Activated CD8-positive, alpha-beta memory T cell treated with anti-CD3 and anti-CD28 coated beads for 1 hour (primary cell): ENCODE measurements around the gene ACSBG1.

Experiments used
- DNase-seq, 2 donors: peaks; one replicate each; pipeline ENCODE4 v3.0.0-alpha.2; 2020; ENCODE audit warnings: low read depth in 1 of 2; ENCODE audit errors: extremely low read depth in 1 of 2

ACSBG1 gene

DNA sequence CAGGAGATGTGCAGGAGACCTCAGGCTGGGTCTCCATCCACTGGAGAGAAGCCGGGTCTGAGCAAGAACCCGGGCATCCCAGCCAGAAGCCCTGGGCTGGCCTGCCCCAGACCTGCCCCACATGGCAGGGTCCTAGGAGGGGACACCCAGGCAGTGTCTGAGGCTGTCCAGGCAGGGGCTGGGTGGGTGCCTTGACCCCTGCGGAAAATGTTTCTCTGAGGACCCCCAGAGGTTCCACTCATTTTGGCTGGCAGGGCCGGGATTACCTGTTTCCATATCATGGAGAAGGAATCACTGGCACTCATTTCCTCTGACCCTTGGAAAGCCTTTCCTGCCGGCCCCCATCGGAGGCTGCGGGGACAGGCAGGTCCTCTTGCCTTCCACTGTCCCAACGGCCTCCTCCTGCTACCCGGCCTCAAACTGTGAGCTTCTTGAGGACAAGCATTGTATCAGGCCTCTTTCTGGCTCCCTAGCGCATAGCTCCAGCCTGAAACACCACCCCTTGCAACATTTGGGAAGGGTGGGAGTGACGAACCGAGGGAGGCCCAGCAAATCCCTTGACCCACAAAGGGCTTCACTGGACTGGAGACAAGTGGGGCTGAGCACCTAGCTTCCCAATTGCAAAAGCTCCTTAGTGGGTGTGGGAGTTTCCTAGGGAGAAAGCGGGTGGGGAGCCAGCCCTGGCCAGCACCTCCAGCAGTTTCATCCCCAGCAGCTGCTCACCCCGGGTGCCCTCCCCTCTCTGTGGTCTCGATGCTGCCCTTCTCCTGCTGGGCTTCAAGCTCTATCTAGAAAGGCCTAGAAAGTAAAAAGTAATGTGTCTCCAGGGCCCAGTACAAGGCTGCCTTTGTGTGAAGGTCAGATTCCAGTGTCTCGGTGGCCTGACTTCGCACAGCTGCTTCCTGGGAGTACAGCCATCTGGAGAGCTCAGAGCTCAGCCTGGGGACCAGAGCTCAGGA is 29.7 kb downstream of the ACSBG1 start:
- no peak for DNase-seq

GRCh38 chr15:78203346-78204225 is 30.8 kb downstream of the ACSBG1 start:
- DNase-seq = no peak

GRCh38 chr15:78201281-78202190 is 32.8 kb downstream of the ACSBG1 start:
- DNase-seq = no peak

DNA sequence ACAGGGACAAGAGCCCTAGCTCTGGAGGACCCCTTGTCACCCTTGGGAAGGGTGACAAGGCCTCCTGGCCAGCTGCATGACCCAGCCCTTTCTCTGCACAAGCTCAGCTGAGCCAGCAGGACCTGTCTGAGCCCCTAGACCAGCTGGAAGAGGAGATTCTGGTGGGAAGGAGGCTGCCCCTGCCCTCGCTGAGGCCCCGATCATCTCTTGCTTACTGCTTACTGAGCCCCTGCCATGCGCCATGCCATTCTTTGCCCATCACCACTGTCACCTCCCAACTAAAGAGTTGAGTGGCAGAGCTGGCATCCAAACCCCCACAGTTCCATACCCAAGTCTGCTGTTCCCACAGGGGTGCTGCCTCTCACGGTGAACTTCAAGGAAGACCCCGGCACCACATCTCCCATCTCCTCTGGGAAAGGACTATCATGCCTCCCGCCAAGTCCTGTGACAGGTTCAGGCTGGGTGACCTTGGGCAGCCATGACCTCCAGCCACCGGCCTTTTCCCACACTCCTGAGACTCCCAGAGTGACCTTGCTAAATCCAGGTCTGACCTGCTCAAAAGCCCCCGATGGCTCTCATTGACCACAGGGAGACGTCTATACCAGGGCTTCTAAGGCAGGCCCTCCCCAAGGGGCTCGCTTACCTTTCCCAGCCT is 34.0 kb downstream of the ACSBG1 start:
- DNase-seq = no peak

GRCh38 chr15:78197632-78198031 is 36.7 kb downstream of the ACSBG1 start:
- DNase-seq = no peak

GRCh38 chr15:78195735-78196201 is 38.6 kb downstream of the ACSBG1 start:
- peak in 1 of 2 donors; percentile 21 for DNase-seq

DNA sequence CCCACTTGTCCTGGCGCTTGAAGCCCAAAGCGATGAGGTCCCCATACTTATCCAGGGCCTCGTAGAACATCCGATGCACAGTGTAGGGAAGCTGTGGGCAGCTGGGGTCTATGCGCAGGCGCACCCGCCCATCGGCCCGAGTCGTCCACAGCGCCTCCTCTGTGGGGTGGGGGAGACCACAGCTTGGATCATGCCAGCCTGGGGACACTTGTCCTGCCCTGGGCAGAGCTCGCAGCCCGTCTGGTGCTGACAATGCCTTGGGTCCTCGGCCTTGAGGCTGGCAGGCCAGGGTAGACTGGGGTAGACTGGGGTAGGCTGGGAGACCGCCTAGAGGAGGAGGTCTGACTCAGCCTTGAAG is 39.8 kb downstream of the ACSBG1 start:
- DNase-seq = no peak

DNA sequence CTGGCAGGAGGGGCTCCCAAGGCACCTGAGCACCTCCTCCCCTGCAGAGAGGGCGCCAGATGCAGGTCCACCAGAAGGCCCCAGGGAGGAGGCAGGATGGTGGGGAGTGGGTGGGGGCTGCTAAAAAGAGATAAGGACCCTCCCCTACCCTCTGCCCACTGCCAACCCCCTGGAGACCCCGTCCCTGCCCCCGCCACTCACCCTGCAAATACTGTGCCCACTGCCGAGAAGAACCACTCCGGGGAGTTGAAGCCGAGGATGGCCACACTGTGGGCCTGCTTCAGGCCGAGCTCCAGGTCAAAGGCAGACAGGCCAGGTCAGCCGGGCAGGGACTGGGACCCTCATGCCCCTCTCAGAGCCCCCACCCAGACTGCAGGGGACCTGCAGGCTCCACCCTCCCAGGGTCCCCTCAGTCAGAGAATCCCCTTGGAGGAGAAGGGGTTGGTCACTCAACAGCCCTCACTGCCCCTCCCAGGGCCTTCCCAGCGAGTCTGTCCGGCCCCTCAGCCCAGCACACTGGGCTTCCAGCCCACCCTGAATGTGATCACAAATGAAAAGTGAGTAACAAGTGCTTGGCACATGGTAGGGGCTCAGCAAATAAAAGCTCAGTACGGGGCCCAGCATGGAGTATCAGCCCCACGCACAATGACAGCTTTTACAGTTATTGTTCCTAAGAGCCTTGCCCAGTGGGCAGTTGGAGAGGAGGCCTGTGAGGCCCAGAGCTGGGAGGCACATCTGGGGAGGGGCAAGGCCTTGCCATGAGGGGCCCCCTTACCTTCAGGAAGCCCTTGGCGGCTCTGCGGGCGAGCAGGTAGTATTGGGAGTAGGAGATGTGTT is 40.4 kb downstream of the ACSBG1 start:
- no peak for DNase-seq

DNA sequence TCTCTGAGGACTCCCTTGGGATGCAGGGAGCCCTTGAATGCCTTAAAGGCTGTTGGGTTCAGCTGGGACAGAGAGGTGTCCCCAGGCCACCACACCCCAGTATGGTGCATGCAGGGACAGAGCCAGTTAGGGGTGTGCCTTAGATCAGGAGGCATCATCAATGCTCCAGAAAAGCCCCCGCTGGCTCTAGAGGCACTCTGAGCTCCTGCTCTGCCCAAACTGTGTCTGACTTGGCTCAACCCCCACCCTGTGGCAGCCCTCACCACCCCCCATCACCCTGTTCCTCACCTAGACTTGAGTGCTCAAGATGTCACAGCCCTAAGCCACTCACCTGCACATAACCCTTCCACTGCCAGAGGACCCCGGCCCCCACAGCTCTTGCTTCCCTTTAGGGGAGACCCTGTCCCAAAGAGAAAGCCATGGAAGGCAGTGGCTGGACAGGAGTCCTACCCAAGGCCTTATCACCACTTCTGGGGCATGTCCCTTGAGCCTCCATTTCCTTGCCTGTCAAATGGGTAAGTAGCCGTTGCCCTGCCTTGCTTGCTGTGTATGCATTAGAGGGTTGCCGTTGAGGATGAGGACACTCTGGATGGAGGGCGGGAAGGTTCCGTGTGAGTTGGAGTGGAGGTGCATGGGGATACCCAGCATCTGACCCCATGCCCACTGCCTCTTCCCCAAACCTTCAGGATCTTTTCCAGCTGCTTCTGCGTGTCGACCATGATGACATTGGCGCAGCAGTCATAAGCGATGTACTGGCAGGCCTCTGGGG is 41.4 kb downstream of the ACSBG1 start:
- DNase-seq = no peak

DNA sequence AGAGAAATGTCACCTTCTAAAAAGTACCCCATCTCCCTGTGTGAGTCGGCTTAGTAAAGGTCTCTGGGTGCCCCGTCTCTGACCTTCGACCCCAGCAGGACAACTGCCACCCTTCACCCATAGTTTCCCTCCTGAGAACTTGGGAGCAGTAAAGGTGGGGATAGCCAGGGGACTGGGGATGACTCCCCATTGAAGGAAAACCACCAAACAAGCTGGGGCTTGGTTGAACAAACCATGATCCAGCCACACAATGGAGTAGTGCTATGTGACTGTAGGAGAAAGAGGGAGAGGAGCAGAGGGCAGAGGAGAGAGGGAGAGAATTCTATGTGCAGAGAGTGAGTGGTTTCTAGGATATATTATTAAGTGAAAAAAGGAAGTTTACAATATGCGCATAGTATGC is 51.5 kb downstream of the ACSBG1 start:
- DNase-seq = no peak

- DNase-seq = no peak
Measured at GRCh38 chr15:78182336-78182700, 52.0 kb downstream of the ACSBG1 start.

- no peak for DNase-seq
Measured at GRCh38 chr15:78179906-78180305, 54.5 kb downstream of the ACSBG1 start.

- DNase-seq = no peak
Measured at GRCh38 chr15:78179286-78179840, 55.0 kb downstream of the ACSBG1 start.

GRCh38 chr15:78178064-78178463 is 56.3 kb downstream of the ACSBG1 start:
- no peak for DNase-seq

DNA sequence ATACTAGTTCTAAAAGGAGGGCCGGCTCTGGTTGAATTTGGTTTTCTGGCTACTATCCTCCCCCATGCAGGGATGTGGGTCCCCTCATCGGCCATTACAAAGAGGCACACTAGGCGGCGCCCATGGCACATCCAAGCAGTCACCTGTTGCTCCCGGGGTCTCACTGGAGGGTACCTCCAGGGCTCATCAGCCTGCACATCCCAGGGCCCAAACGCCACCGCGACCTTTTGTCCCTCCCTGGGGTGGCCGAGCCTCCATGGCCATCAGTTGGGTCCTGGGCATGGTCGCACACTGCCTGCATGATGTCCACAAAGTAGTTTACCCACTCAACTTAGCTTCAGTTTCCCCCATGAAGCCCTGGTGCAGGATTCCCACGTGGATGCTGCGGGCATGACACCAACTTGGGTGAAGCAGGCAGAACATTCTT is 56.9 kb downstream of the ACSBG1 start:
- DNase-seq = peak in 1 of 2 donors; percentile 19

DNA sequence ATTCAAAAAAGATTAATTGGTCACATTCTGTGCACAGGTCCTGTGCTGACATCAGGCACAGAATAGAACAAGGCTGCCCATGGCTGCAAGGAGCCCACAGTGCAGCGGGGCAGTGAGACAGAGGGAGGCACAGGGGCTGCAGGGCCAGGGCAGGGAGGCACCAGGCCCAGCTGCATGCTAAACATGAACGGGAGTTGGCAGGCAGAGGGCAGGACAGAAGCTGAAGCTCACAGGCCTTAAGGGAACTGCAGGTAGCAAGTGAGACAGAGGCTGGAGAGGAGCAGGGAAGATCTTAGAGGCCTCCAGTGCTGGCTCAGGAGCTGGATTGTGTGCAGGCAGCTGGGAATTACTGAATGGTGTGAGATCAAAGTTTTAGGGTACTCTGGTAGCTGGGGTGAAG is 59.0 kb downstream of the ACSBG1 start:
- DNase-seq = no peak

DNA sequence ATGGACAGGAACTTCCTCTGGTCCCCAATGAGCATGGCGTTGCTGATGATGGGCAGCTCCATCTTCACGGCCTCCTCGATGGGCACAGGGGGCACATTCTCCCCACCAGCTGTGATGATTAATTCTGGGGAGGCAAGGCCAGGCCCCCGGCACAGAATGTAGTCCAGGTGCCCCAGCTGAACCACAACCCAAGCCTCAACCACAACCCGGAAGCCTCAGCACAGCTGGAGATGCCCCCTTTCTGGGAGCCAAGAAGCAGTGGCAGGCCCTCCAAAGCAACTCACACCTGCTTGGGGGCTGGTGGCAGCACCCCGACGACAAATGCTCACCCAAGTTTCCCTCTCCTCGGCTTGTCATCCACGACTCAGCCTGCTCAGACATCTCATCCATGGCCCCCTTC is 60.0 kb downstream of the ACSBG1 start:
- no peak for DNase-seq

DNA sequence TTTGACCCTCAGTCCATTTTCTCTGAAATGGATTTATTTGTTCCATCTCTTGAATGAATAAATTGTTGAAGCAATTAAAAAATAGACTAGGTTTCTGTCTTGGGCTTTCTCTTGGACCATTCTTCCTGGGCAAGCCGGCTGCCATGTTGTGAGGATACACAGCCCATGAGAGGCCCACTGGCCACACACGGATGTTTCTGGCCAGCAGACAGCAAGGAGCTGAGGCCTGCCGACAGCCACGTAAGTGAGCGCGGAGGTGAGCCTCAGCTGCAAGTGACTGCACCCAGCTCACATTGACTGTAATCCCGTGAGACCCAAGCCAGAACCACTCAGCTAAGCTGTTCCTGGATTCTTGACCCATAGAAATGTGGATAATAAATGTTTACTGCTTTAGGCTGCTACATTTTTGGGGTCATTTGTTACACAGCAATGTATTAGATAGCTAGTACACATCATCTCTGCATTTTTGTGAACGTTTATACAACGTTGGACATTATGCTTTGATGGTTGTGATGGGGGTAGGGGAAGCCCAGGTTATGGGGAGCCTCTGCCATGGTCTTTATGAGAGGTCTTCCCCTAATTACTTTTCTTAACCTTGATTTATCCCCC is 62.4 kb downstream of the ACSBG1 start:
- DNase-seq = no peak
